Vagina (tissue), 2 donors: ENCODE data around the gene IFT122. TPM values are rescaled to one million over a fixed set of nuclear protein-coding genes. Genes with fewer than 3 reads are reported as not detected.

ENCODE experiments used
- DNase-seq, 2 donors: peaks; one replicate each; pipeline ENCODE4 v3.0.0-alpha.2; 2017; ENCODE audit errors: extremely low spot score in 2 of 2
- H3K27ac ChIP-seq: fragments of 200-600 bp; sonication (generic); one replicate; pipeline ENCODE4 v1.5.1; 2019
- H3K27me3 ChIP-seq: fragments of 200-600 bp; sonication (generic); one replicate; pipeline ENCODE4 v1.5.1; 2019
- H3K36me3 ChIP-seq, 2 donors: fragments of 200-600 bp; sonication (generic); one replicate each; pipeline ENCODE4 v1.5.1; 2017 to 2019
- H3K4me1 ChIP-seq: fragments of 200-600 bp; sonication (generic); one replicate; pipeline ENCODE4 v1.5.1; 2019
- H3K4me3 ChIP-seq, 2 donors: fragments of 200-600 bp; sonication (generic); 1 replicate in 1 of 2; 2 replicates in 1 of 2; pipeline ENCODE4 v1.5.1; 2016 to 2019
- H3K9me3 ChIP-seq: fragments of 200-600 bp; sonication (generic); one replicate; pipeline ENCODE4 v1.5.1; 2019
- CTCF ChIP-seq, 3 experiments: fragments of 450-650 bp in 2 of 3; fragments of 200-600 bp in 1 of 3; sonication (generic) in 1 of 3; IDR thresholded peaks; one replicate each; pipeline ENCODE4 v1.5.1; 2017 to 2019; ENCODE audit warnings: antibody characterized with exemption in 3 of 3, mild to moderate bottlenecking in 2 of 3, moderate library complexity in 2 of 3
- POLR2A ChIP-seq, 2 donors: fragments of 450-650 bp; IDR thresholded peaks; one replicate each; pipeline ENCODE4 v1.6.1; 2017; ENCODE audit warnings: antibody characterized with exemption in 2 of 2, mild to moderate bottlenecking in 2 of 2, moderate library complexity in 2 of 2
- POLR2AphosphoS5 ChIP-seq, 2 donors: sonication (generic); formaldehyde crosslinking; IDR thresholded peaks; one replicate each; pipeline ENCODE4 v1.9.0; 2017; ENCODE audit warnings: antibody characterized with exemption in 2 of 2, mild to moderate bottlenecking in 2 of 2, low read depth in 1 of 2; ENCODE audit not compliant: insufficient read depth in 1 of 2
- intact Hi-C: fragments of 100-400 bp; cut with DNase I; formaldehyde crosslinking; loops from one replicate; pipeline ENCODE4 v1.15.1; 2023
- total RNA-seq: library from RNA; depleted of rRNA; stranded (reverse); fragments of >200 nt; gene quantifications from one replicate; pipeline ENCODE4 v1.2.3, GENCODE V29; 2016

IFT122 gene
- total RNA-seq, 1 donor from 2014 or later = 33.4 TPM

GRCh38 chr3:129528589-129529100 lies 88.6 kb downstream of the IFT122 start, which contains the start of gene RHO:
Gene RHO (plus strand): TSS chr3:129528639. CDS start chr3:129528734, 95 bp downstream.
- Histone ChIP-seq H3K4me1 (no peaks in the 10 kb centered on the region), H3K27me3 (no peaks in the 10 kb centered on the region), H3K4me3 (no peak within 1 kb of the TSS), H3K36me3 (no peaks in the 10 kb centered on the region), H3K27ac (no peak within 1 kb of the TSS), H3K9me3 (no peaks in the 10 kb centered on the region)
- DNase-seq = no peak
- no peak for TF ChIP-seq POLR2AphosphoS5 (IDR thresholded peaks at IDR 0.05; ENCODE audit: insufficient read depth in 1 of 2, low read depth in 1 of 2)
- TF ChIP-seq POLR2A (IDR thresholded peaks at IDR 0.05) = no peak
- TF ChIP-seq CTCF (IDR thresholded peaks at IDR 0.05) = no peak
- intact Hi-C loops = no loop called here

- Histone ChIP-seq H3K9me3 (no peaks in the 10 kb centered on the region), H3K27ac (no peak overlapping the region), H3K4me1 (no peaks in the 10 kb centered on the region), H3K27me3 (no peaks in the 10 kb centered on the region), H3K36me3 (no peaks in the 10 kb centered on the region), H3K4me3 (no peak overlapping the region)
- TF ChIP-seq CTCF (IDR thresholded peaks at IDR 0.05) = no peak
- TF ChIP-seq POLR2AphosphoS5 (IDR thresholded peaks at IDR 0.05; ENCODE audit: insufficient read depth in 1 of 2, low read depth in 1 of 2) = no peak
- TF ChIP-seq POLR2A (IDR thresholded peaks at IDR 0.05) = no peak
- intact Hi-C loops = no loop called here
- no peak for DNase-seq
Measured at GRCh38 chr3:129529436-129530210, 89.6 kb downstream of the IFT122 start.

GRCh38 chr3:129530251-129530791 lies 90.3 kb downstream of the IFT122 start:
- no peak overlapping the region for H3K4me3 ChIP-seq

GRCh38 chr3:129530821-129531220 lies 90.8 kb downstream of the IFT122 start:
- no peak for TF ChIP-seq CTCF (IDR thresholded peaks at IDR 0.05)
- no peak for TF ChIP-seq POLR2A (IDR thresholded peaks at IDR 0.05)
- TF ChIP-seq POLR2AphosphoS5 (IDR thresholded peaks at IDR 0.05; ENCODE audit: insufficient read depth in 1 of 2, low read depth in 1 of 2) = no peak
- no peaks in the 10 kb centered on the region for H3K36me3 ChIP-seq

More at GRCh38 chr3:129530251-129530791, 90.3 kb downstream of the IFT122 start:
- no peak for DNase-seq
- intact Hi-C loops = no loop called here
- Histone ChIP-seq H3K9me3 (no peaks in the 10 kb centered on the region), H3K27ac (no peak overlapping the region), H3K27me3 (no peaks in the 10 kb centered on the region), H3K4me1 (no peaks in the 10 kb centered on the region), H3K36me3 (no peaks in the 10 kb centered on the region)
- no peak for TF ChIP-seq POLR2AphosphoS5 (IDR thresholded peaks at IDR 0.05; ENCODE audit: insufficient read depth in 1 of 2, low read depth in 1 of 2)
- TF ChIP-seq CTCF (IDR thresholded peaks at IDR 0.05) = no peak
- no peak for TF ChIP-seq POLR2A (IDR thresholded peaks at IDR 0.05)

GRCh38 chr3:129531699-129532098 lies 91.7 kb downstream of the IFT122 start:
- H3K9me3 ChIP-seq = no peaks in the 10 kb centered on the region
- TF ChIP-seq POLR2AphosphoS5 (IDR thresholded peaks at IDR 0.05; ENCODE audit: insufficient read depth in 1 of 2, low read depth in 1 of 2) (no peak), CTCF (IDR thresholded peaks at IDR 0.05) (no peak), POLR2A (IDR thresholded peaks at IDR 0.05) (no peak)
- no peaks in the 10 kb centered on the region for H3K27me3 ChIP-seq
- H3K27ac ChIP-seq = no peak overlapping the region
- no peaks in the 10 kb centered on the region for H3K36me3 ChIP-seq
- intact Hi-C loops = no loop called here
- H3K4me3 ChIP-seq = no peak overlapping the region
- H3K4me1 ChIP-seq = no peaks in the 10 kb centered on the region
- no peak for DNase-seq

More at GRCh38 chr3:129530821-129531220, 90.8 kb downstream of the IFT122 start:
- Histone ChIP-seq H3K27ac (no peak overlapping the region), H3K4me1 (no peaks in the 10 kb centered on the region), H3K27me3 (no peaks in the 10 kb centered on the region), H3K4me3 (no peak overlapping the region), H3K9me3 (no peaks in the 10 kb centered on the region)
- intact Hi-C loops = no loop called here
- DNase-seq = no peak
